ENCODE results near the gene DNMT3B. TPM values are rescaled to one million over a fixed set of nuclear protein-coding genes. Genes with fewer than 3 reads are reported as not detected.
"Not testable (repeated sequence)": the region's sequence is repeated elsewhere in the genome, so short reads cannot be mapped to it uniquely, and the experiment has no call there.

Gene DNMT3B
- polyA plus RNA-seq, 1 donor, result 2.4 TPM

GRCh38 chr20:32792731-32793458, 30.7 kb downstream of the DNMT3B start:
- Histone ChIP-seq H3K36me3 (ENCODE audit: control insufficient read depth, insufficient read depth, low read length) (peaks cover 2% of the 10 kb centered on the region), H3K4me1 (ENCODE audit: control insufficient read depth, insufficient read depth, low read length) (peaks cover 5% of the 10 kb centered on the region), H3K27me3 (ENCODE audit: control insufficient read depth, insufficient read depth, low read length) (no peaks in the 10 kb centered on the region), H3K27ac (ENCODE audit: low read length) (no peak overlapping the region), H3K4me3 (ENCODE audit: low read length) (no peak overlapping the region), H3K9me3 (ENCODE audit: control insufficient read depth, low read depth, low read length) (no peaks in the 10 kb centered on the region)
- WGBS (ENCODE audit: insufficient coverage, low lambda C conversion rate), result no CpG with 5 or more reads among the region's 13 CpGs
- DNase-seq, result no peak

DNA sequence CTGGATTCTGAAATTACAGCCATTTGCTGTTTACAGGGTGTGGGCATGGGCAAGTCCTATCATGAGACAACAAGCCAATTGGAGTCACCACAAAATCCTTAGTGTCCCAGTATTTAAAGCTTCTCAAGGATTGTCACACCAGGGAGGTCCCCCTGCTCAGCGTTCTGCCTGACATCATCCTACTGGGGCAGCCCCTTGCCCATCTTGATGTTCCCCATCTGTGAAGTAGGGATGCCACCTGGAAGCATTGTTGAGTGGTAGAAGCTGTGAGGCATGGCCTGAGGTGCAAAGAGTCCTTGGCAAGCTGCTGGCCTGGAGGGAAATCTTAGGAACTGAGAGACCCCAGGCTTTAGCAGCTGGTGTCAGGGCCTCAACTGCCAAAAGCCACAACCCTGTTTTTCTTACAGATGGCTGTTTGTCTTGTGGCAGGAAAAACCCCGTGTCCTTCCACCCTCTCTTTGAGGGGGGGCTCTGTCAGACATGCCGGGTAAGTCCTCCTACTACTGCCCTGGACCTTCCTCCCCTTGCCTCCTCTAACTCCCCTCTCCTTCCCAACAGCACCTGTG, 34.3 kb downstream of the DNMT3B start:
- H3K27me3 ChIP-seq (ENCODE audit: control insufficient read depth, insufficient read depth, low read length), result no peaks in the 10 kb centered on the region
- DNase-seq, result no peak
- peaks cover 5% of the 10 kb centered on the region for H3K4me1 ChIP-seq (ENCODE audit: control insufficient read depth, insufficient read depth, low read length)
- WGBS (ENCODE audit: insufficient coverage, low lambda C conversion rate), result no CpG with 5 or more reads among the region's 3 CpGs
- H3K27ac ChIP-seq (ENCODE audit: low read length), result no peak overlapping the region
- no peak overlapping the region for H3K4me3 ChIP-seq (ENCODE audit: low read length)
- H3K9me3 ChIP-seq (ENCODE audit: control insufficient read depth, low read depth, low read length), result no peaks in the 10 kb centered on the region
- H3K36me3 ChIP-seq (ENCODE audit: control insufficient read depth, insufficient read depth, low read length), result peaks cover 6% of the 10 kb centered on the region

DNA sequence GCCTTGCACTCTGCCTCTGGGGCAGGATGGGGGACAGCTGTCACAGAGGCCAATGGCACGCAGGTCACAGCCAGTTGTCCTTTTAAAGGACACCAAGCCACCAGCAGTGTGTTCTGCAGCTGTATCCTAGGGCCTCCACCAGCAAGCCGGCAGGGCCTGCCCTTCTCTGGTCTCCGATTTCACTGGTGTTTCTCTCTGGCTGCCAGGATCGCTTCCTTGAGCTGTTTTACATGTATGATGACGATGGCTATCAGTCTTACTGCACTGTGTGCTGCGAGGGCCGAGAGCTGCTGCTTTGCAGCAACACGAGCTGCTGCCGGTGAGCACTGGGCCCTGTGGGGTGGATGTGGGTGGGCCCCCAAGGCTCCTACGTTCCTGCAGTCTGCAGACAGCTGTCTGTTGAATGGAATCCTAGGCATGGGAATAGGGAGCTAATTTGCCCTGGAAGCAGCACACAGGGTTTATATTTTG, 34.8 kb downstream of the DNMT3B start:
- Histone ChIP-seq H3K4me3 (ENCODE audit: low read length) (no peak overlapping the region), H3K4me1 (ENCODE audit: control insufficient read depth, insufficient read depth, low read length) (peaks cover 5% of the 10 kb centered on the region), H3K36me3 (ENCODE audit: control insufficient read depth, insufficient read depth, low read length) (peaks cover 8% of the 10 kb centered on the region), H3K27me3 (ENCODE audit: control insufficient read depth, insufficient read depth, low read length) (no peaks in the 10 kb centered on the region), H3K27ac (ENCODE audit: low read length) (no peak overlapping the region), H3K9me3 (ENCODE audit: control insufficient read depth, low read depth, low read length) (no peaks in the 10 kb centered on the region)
- no CpG with 5 or more reads among the region's 10 CpGs for WGBS (ENCODE audit: insufficient coverage, low lambda C conversion rate)
- DNase-seq, result peak in 1 of 2 donors; percentile 17

DNA sequence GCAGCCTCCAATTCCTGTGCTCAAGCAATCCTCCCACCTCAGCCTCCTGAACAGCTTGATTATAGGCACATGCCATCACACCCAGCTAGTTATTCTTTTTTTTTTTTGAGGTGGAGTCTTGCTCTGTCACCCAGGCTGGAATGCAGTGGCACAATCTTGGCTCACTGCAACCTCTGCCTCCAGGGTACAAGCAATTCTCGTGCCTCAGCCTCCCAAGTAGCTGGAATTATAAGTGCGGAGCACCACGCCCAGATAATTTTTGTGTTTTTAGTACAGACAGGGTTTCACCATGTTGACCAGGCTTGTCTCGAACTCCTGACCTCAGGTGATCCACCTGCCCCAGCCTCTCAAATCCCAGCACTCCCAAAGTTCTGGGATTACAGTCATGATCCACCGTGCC, 35.4 kb downstream of the DNMT3B start:
- peaks cover 11% of the 10 kb centered on the region for H3K36me3 ChIP-seq (ENCODE audit: control insufficient read depth, insufficient read depth, low read length)
- WGBS (ENCODE audit: insufficient coverage, low lambda C conversion rate), result 100% methylated on average over 1 of the region's 5 CpGs
- DNase-seq; H3K4me1 ChIP-seq (ENCODE audit: control insufficient read depth, insufficient read depth, low read length); H3K4me3 ChIP-seq (ENCODE audit: low read length); H3K9me3 ChIP-seq (ENCODE audit: control insufficient read depth, low read depth, low read length); H3K27ac ChIP-seq (ENCODE audit: low read length); H3K27me3 ChIP-seq (ENCODE audit: control insufficient read depth, insufficient read depth, low read length): not testable (repeated sequence)

DNA sequence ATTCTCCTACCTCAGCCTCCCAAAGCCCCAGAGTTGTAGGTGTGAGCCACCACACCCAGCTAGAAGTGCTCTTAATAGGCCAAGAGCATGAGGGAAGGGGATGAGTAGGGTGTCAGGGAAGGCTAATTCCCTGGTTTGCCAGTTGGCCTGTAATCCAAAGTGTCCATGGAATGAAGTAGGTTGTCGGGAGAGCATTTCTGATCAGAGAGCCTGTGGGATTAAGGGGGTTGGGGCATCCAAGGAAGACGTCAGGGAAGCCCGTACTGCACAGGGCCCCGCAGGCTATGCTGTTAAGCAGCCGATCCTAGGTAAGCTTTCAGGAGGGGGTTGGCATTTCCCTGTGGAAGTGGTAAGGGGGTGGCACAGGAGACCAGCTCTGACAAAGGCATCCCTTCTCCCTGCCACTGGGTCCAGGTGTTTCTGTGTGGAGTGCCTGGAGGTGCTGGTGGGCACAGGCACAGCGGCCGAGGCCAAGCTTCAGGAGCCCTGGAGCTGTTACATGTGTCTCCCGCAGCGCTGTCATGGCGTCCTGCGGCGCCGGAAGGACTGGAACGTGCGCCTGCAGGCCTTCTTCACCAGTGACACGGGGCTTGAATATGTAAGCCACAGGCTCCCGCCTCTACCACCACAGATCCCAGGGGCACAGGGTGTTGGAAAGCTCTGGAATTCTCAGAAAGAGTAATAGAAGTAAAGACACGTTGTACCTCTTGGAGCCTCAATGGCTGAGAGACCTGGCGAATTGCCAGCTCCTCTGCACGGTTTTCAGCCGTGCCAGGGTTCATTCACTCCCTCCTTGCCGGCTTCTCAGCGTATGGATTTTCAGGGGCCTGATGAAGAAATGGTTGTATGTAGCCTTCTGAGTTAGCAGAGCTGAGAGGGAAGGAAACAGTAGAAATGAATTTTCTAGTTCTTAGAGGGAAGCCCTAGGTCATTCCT, 36.1 kb downstream of the DNMT3B start:
- no peaks in the 10 kb centered on the region for H3K4me1 ChIP-seq (ENCODE audit: control insufficient read depth, insufficient read depth, low read length)
- H3K9me3 ChIP-seq (ENCODE audit: control insufficient read depth, low read depth, low read length), result no peaks in the 10 kb centered on the region
- 80% methylated on average over 1 of the region's 23 CpGs for WGBS (ENCODE audit: insufficient coverage, low lambda C conversion rate)
- H3K27ac ChIP-seq (ENCODE audit: low read length), result no peak overlapping the region
- DNase-seq, result no peak
- peaks cover 18% of the 10 kb centered on the region for H3K36me3 ChIP-seq (ENCODE audit: control insufficient read depth, insufficient read depth, low read length)
- H3K27me3 ChIP-seq (ENCODE audit: control insufficient read depth, insufficient read depth, low read length), result no peaks in the 10 kb centered on the region
- no peak overlapping the region for H3K4me3 ChIP-seq (ENCODE audit: low read length)

DNA sequence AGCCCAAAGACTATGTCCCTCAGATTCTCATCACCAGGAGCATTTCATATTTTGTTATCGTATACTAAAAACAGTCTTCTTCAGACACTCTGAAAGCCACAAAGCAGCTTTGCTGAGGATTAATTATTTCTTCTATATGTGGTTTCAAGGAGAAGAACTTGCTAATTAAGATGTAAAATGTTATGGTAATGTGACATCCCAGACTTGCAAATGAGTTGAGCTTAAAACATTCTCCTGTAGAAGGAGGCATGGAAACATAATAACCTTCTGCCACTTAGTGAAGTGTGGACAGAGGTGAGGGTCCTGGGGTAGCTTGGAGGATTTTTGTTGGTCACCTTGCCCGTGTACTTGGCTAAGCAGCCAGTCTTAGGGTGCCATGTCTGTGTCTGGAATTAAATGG, 40.9 kb downstream of the DNMT3B start:
- Histone ChIP-seq H3K4me3 (ENCODE audit: low read length) (no peak overlapping the region), H3K27ac (ENCODE audit: low read length) (no peak overlapping the region), H3K27me3 (ENCODE audit: control insufficient read depth, insufficient read depth, low read length) (no peaks in the 10 kb centered on the region), H3K4me1 (ENCODE audit: control insufficient read depth, insufficient read depth, low read length) (no peaks in the 10 kb centered on the region), H3K9me3 (ENCODE audit: control insufficient read depth, low read depth, low read length) (no peaks in the 10 kb centered on the region), H3K36me3 (ENCODE audit: control insufficient read depth, insufficient read depth, low read length) (peaks cover 16% of the 10 kb centered on the region)
- DNase-seq, result no peak
- no CpG with 5 or more reads among the region's 2 CpGs for WGBS (ENCODE audit: insufficient coverage, low lambda C conversion rate)

DNA sequence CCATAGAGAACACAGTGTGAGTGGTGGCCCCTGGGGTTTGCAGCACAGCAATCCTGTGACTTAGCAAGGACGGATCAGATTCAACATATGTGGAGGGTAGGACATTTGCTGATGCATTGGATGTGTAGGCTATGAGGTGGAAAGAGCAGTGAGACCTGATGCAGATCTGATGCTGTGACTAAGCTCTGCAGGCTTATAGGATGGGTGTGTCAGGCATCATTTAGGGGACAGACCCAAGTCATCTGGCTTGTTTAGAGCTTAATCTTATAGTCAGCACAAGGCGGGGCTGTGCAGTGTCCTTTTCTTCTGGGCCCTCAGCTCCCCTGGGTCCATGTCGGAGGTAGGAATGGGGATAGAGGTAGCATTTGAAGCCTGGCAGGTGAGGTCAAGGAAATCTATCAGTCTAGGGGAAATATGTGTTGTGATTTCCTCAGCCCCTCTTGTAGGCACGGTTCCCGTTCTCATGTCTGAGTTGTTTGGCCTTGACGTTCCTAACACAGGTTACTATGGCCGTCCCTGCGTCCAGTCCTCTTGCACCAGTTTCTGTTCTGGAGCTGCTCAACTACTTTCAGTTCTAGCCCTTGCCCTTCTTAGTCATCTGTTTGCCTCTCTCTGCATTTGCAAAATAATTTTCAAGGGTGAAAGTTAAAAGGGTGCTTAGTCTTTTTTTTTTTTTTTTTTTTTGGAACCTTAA, 42.0 kb downstream of the DNMT3B start:
- H3K9me3 ChIP-seq (ENCODE audit: control insufficient read depth, low read depth, low read length), result no peaks in the 10 kb centered on the region
- H3K27ac ChIP-seq (ENCODE audit: low read length), result no peak overlapping the region
- no peaks in the 10 kb centered on the region for H3K27me3 ChIP-seq (ENCODE audit: control insufficient read depth, insufficient read depth, low read length)
- no peaks in the 10 kb centered on the region for H3K4me1 ChIP-seq (ENCODE audit: control insufficient read depth, insufficient read depth, low read length)
- WGBS (ENCODE audit: insufficient coverage, low lambda C conversion rate), result 100% methylated on average over 1 of the region's 8 CpGs
- peaks cover 16% of the 10 kb centered on the region for H3K36me3 ChIP-seq (ENCODE audit: control insufficient read depth, insufficient read depth, low read length)
- no peak for DNase-seq
- no peak overlapping the region for H3K4me3 ChIP-seq (ENCODE audit: low read length)

DNA sequence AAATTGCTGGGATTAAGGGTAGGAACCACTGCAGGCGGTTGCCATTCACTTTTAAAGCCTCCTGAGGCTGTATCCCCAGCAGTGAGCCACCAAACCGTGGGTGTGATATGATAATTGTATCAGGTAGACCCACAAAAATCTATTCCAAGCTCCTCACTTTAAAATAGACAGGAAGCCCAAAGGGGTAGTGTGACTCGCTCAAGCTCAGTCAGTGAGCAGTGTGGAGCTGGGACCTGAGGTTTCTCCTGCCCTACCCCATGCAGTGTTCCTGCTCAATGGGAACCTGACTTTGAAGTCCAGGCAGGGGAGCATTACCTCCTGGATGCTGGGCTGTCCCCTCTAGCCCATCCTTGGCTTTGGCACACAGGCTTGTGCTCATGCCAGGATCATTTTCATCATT, 42.6 kb downstream of the DNMT3B start:
- Histone ChIP-seq H3K4me3 (ENCODE audit: low read length) (no peak overlapping the region), H3K4me1 (ENCODE audit: control insufficient read depth, insufficient read depth, low read length) (no peaks in the 10 kb centered on the region), H3K27ac (ENCODE audit: low read length) (no peak overlapping the region), H3K36me3 (ENCODE audit: control insufficient read depth, insufficient read depth, low read length) (peaks cover 16% of the 10 kb centered on the region), H3K27me3 (ENCODE audit: control insufficient read depth, insufficient read depth, low read length) (no peaks in the 10 kb centered on the region), H3K9me3 (ENCODE audit: control insufficient read depth, low read depth, low read length) (no peaks in the 10 kb centered on the region)
- WGBS (ENCODE audit: insufficient coverage, low lambda C conversion rate), result no CpG with 5 or more reads among the region's 3 CpGs
- no peak for DNase-seq

GRCh38 chr20:32805721-32806120, 43.5 kb downstream of the DNMT3B start:
- no peak for DNase-seq
- Histone ChIP-seq H3K9me3 (ENCODE audit: control insufficient read depth, low read depth, low read length) (no peaks in the 10 kb centered on the region), H3K4me3 (ENCODE audit: low read length) (no peak overlapping the region), H3K27me3 (ENCODE audit: control insufficient read depth, insufficient read depth, low read length) (no peaks in the 10 kb centered on the region), H3K36me3 (ENCODE audit: control insufficient read depth, insufficient read depth, low read length) (peaks cover 16% of the 10 kb centered on the region), H3K27ac (ENCODE audit: low read length) (no peak overlapping the region), H3K4me1 (ENCODE audit: control insufficient read depth, insufficient read depth, low read length) (no peaks in the 10 kb centered on the region)
- WGBS (ENCODE audit: insufficient coverage, low lambda C conversion rate), result 98% methylated on average over 7 of the region's 8 CpGs

GRCh38 chr20:32806356-32806755, 44.2 kb downstream of the DNMT3B start:
- no peak for DNase-seq
- Histone ChIP-seq H3K4me1 (ENCODE audit: control insufficient read depth, insufficient read depth, low read length) (no peaks in the 10 kb centered on the region), H3K36me3 (ENCODE audit: control insufficient read depth, insufficient read depth, low read length) (peaks cover 13% of the 10 kb centered on the region), H3K9me3 (ENCODE audit: control insufficient read depth, low read depth, low read length) (no peaks in the 10 kb centered on the region), H3K27ac (ENCODE audit: low read length) (no peak overlapping the region), H3K4me3 (ENCODE audit: low read length) (no peak overlapping the region), H3K27me3 (ENCODE audit: control insufficient read depth, insufficient read depth, low read length) (no peaks in the 10 kb centered on the region)
- WGBS (ENCODE audit: insufficient coverage, low lambda C conversion rate), result 100% methylated on average over 1 of the region's 5 CpGs

Data from large intestine (tissue), 3 donors.